Measurements from ENCODE around the gene RABGAP1L.
"Not testable (repeated sequence)": the region's sequence is repeated elsewhere in the genome, so short reads cannot be mapped to it uniquely, and the experiment has no call there.

GRCh38 chr1:174711848-174712247, 552.5 kb downstream of the RABGAP1L start:
- TF ChIP-seq CTCF (optimal IDR thresholded peaks at IDR 0.05 in 1 of 3, IDR thresholded peaks at IDR 0.05 in 1 of 3, conservative IDR thresholded peaks at IDR 0.05 in 1 of 3; ENCODE audit: extremely low read depth in 1 of 3, insufficient read depth in 2 of 3, low read length in 3 of 3); EZH2 (IDR thresholded peaks at IDR 0.05; ENCODE audit: low read length): not testable (repeated sequence)

Measured in keratinocyte (primary cell).